ENCODE data around the gene CCL18. TPM values are rescaled to one million over a fixed set of nuclear protein-coding genes. Genes with fewer than 3 reads are reported as not detected.
"Not testable (repeated sequence)": the region's sequence is repeated elsewhere in the genome, so short reads cannot be mapped to it uniquely, and the experiment has no call there.

Gene CCL18
- total RNA-seq, 1 donor from 2014 or later = not detected

DNA sequence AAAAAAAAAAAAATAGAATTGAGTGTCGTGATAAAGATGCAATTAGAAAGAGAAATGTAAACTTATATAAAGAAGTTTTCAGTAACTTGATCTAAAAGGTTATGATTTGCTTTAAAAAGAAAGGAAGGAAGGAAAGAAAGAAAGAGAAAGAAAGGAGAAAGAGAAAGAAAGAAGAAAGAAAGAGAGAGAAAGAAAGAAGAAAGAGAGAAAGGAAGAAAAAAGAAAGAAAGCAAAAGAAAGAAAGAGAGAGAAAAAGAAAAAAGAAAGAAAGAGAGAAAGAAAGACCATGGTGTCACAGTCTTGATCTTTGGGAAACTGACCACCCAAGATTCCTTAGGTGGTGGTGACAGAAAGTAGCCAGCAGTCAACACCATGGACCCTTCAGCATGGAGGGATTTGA lies 30.2 kb downstream of the CCL18 start:
- H3K4me3 ChIP-seq (ENCODE audit: low read depth, low read length) = no peak overlapping the region
- no peak for TF ChIP-seq CTCF (conservative IDR thresholded peaks at IDR 0.05; ENCODE audit: low read depth, low read length)
- DNase-seq (ENCODE audit: low read depth) = no peak

GRCh38 chr17:36094746-36095145 lies 30.7 kb downstream of the CCL18 start:
- DNase-seq (ENCODE audit: low read depth) = no peak
- TF ChIP-seq CTCF (conservative IDR thresholded peaks at IDR 0.05; ENCODE audit: low read depth, low read length) = no peak

GRCh38 chr17:36095992-36096391 lies 31.9 kb downstream of the CCL18 start:
- no peak overlapping the region for H3K4me3 ChIP-seq (ENCODE audit: low read depth, low read length)
- no peak for TF ChIP-seq CTCF (conservative IDR thresholded peaks at IDR 0.05; ENCODE audit: low read depth, low read length)
- DNase-seq (ENCODE audit: low read depth) = no peak

More at GRCh38 chr17:36094746-36095145, 30.7 kb downstream of the CCL18 start:
- H3K4me3 ChIP-seq (ENCODE audit: low read depth, low read length) = no peak overlapping the region

DNA sequence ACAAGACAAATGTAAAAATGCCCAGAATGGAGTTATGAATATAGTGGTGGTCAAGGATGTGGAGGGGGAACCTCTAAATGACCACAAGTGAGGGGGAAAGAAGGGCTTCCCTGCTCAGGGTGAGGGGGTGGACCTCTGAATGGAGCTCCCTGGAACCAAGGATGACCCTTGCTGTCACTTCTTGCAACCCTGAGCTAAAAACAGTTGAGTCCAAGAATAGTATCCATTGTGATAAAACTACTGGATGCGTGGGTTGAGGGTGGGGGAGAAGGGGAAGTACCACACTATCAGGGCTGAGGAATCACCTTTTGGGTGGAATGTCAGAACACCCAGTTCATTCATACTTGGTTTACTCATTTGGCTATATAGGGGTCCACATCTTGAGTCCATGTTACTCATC lies 34.9 kb downstream of the CCL18 start:
- not testable (repeated sequence) for DNase-seq (ENCODE audit: low read depth); H3K4me3 ChIP-seq (ENCODE audit: low read depth, low read length)

DNA sequence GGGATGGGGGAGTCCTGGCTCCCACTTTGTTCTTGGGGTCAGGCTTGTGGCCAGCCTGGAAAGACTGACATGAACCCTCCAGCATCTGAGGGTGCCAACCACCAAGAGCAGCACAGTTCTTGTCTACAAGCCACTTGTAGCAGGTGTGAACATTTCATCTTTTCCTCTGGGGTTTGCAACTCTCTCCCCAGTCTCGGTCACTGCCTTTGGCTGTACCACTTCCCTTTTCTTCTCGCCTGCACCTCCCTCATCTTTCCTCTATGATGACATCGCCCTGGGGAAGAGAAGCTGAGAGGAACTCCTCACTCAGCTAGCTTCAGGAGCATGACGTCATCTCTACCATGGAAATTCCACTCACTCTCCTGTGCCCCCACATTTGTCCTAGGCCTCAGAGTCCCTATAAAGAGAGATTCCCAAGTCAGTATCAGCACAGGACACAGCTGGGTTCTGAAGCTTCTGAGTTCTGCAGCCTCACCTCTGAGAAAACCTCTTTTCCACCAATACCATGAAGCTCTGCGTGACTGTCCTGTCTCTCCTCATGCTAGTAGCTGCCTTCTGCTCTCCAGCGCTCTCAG lies 39.4 kb downstream of the CCL18 start, which contains the start of gene CCL4:
CCL4 (plus strand) TSS at position 427 of the 575 bp plus-strand sequence; CDS start at position 506, 79 bp downstream.
- H3K4me3 ChIP-seq (ENCODE audit: low read depth, low read length); DNase-seq (ENCODE audit: low read depth): not testable (repeated sequence)

GRCh38 chr17:36104246-36104645 lies 40.2 kb downstream of the CCL18 start:
- H3K4me3 ChIP-seq (ENCODE audit: low read depth, low read length); DNase-seq (ENCODE audit: low read depth): not testable (repeated sequence)

DNA sequence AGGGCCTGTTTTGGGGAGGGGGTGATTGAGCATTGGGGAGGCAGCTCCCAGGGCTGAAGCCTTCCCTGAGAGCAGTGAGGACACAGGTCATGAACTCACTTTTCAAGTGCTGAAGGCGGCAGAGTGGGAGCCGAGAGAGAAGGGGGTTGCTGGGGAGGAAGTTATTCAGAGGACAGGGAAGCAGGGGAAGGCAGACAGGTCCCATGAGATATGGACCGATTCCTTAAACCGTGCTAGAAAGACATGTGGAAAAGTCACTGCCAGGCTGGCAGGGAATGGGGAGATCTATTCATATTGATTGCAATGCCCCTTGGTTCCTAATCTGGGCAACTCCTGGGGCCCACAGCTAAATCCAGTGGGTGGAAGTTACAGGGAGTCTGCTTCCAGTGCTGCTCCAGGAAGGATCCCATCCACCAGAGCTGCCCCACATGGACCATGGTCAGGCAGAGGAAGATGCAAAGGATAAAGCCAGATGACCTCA lies 40.7 kb downstream of the CCL18 start:
- no peak overlapping the region for H3K4me3 ChIP-seq (ENCODE audit: low read depth, low read length)
- no peak for DNase-seq (ENCODE audit: low read depth)
- no peak for TF ChIP-seq CTCF (conservative IDR thresholded peaks at IDR 0.05; ENCODE audit: low read depth, low read length)

- DNase-seq (ENCODE audit: low read depth) = no peak
- no peak overlapping the region for H3K4me3 ChIP-seq (ENCODE audit: low read depth, low read length)
- no peak for TF ChIP-seq CTCF (conservative IDR thresholded peaks at IDR 0.05; ENCODE audit: low read depth, low read length)
Observed at GRCh38 chr17:36105781-36106492, 41.9 kb downstream of the CCL18 start.

Measured in epithelial cell of proximal tubule (primary cell).